GM12878 (cell line): ENCODE measurements around the gene USP28. TPM values are rescaled to one million over a fixed set of nuclear protein-coding genes. Genes with fewer than 3 reads are reported as not detected.

ENCODE experiments used
- CHD2 ChIP-seq: IDR thresholded peaks from 2 replicates; pipeline ENCODE4 v1.6.1; 2011; ENCODE audit warnings: low read depth, low read length, improper control_type of control experiment, borderline replicate concordance
- CREB1 ChIP-seq: IDR thresholded peaks from 2 replicates; pipeline ENCODE4 v1.6.1; 2012; ENCODE audit warnings: low read depth, mild to moderate bottlenecking, inconsistent platforms
- GABPA ChIP-seq: IDR thresholded peaks from 2 replicates; pipeline ENCODE4 v1.6.1; 2014; ENCODE audit warnings: antibody characterized with exemption, low read depth, mild to moderate bottlenecking, inconsistent platforms
- IRF3 ChIP-seq: fragments of 450-650 bp; IDR thresholded peaks from 2 replicates; pipeline ENCODE4 v1.6.1; 2014; ENCODE audit warnings: mild to moderate bottlenecking
- MXI1 ChIP-seq: fragments of 150-350 bp; IDR thresholded peaks from 2 replicates; pipeline ENCODE4 v1.6.1; 2011; ENCODE audit warnings: low read depth, mild to moderate bottlenecking, inconsistent platforms, low read length, improper control_type of control experiment
- NR2C1 ChIP-seq: fragments of 450-650 bp; IDR thresholded peaks from 2 replicates; pipeline ENCODE4 v1.6.1; 2017; ENCODE audit warnings: antibody characterized with exemption, mild to moderate bottlenecking, moderate library complexity
- NRF1 ChIP-seq: conservative IDR thresholded peaks from 2 replicates; pipeline ENCODE4 v1.6.1; 2011; ENCODE audit warnings: mild to moderate bottlenecking, low read depth, low read length, improper control_type of control experiment
- PAX5 ChIP-seq: IDR thresholded peaks from 2 replicates; pipeline ENCODE4 v1.6.1; 2011; ENCODE audit warnings: low read depth, low read length, borderline replicate concordance
- PKNOX1 ChIP-seq: fragments of 450-650 bp; IDR thresholded peaks from 2 replicates; pipeline ENCODE4 v1.6.1; 2016; ENCODE audit warnings: mild to moderate bottlenecking
- POLR2A ChIP-seq: IDR thresholded peaks from 2 replicates; pipeline ENCODE4 v1.6.1; 2011; ENCODE audit warnings: low read depth, mild to moderate bottlenecking, low read length
- RAD51 ChIP-seq: fragments of 450-650 bp; IDR thresholded peaks from 2 replicates; pipeline ENCODE4 v1.6.1; 2016; ENCODE audit warnings: moderate library complexity, mild to moderate bottlenecking, inconsistent platforms
- RB1 ChIP-seq: fragments of 450-650 bp; formaldehyde crosslinking; IDR thresholded peaks from 2 replicates; pipeline ENCODE4 v1.6.1; 2017; ENCODE audit warnings: mild to moderate bottlenecking, borderline replicate concordance
- RUNX3 ChIP-seq: IDR thresholded peaks from 2 replicates; pipeline ENCODE4 v1.6.1; 2012; ENCODE audit warnings: low read length, inconsistent platforms
- SMAD1 ChIP-seq: fragments of 450-650 bp; IDR thresholded peaks from 2 replicates; pipeline ENCODE4 v1.6.1; 2018; ENCODE audit warnings: mild to moderate bottlenecking, low read depth; ENCODE audit not compliant: partially characterized antibody
- ZNF217 ChIP-seq: fragments of 450-650 bp; IDR thresholded peaks from 2 replicates; pipeline ENCODE4 v1.6.1; 2017; ENCODE audit warnings: antibody characterized with exemption, mild to moderate bottlenecking
- polyA plus RNA-seq, 11 experiments: library from polyadenylated mRNA; depleted of rRNA in 4 of 11; unstranded in 6 of 11; stranded (reverse) in 5 of 11; fragments of >200 nt; fragmentation: Nextera tagmentation in 4 of 11; fragmentation: Illumina TruSeq in 1 of 11; extraction: Ambion mirVana in 4 of 11; extraction: Trizol in 1 of 11; gene quantifications; 1 replicate in 1 of 11; 2 replicates in 10 of 11; pipeline versions ENCODE4 v1.2.1 to v1.2.3, GENCODE V29; 2011 to 2016; ENCODE audit warnings: inconsistent platforms in 2 of 11, missing spikeins in 2 of 11, low read depth in 1 of 11
- total RNA-seq, 4 experiments: library from RNA; depleted of rRNA in 3 of 4; stranded (reverse); fragments of >200 nt in 3 of 4; fragmentation: Illumina TruSeq in 1 of 4; extraction: Trizol in 1 of 4; gene quantifications; 2 replicates each; pipeline versions ENCODE4 v1.2.1 to v1.2.3, GENCODE V29; 2013 to 2021
- TF ChIP-seq, protein P1 (sequence below): IDR thresholded peaks from 2 replicates; pipeline ENCODE4 v1.6.1; 2012; ENCODE audit warnings: low read depth, low read length, improper control_type of control experiment
- TF ChIP-seq, protein P2 (sequence below): fragments of 450-650 bp; formaldehyde crosslinking; IDR thresholded peaks from 2 replicates; pipeline ENCODE4 v1.4.0; 2020; ENCODE audit warnings: mild to moderate bottlenecking, moderate library complexity
- TF ChIP-seq, protein P3 (sequence below): IDR thresholded peaks from 2 replicates; pipeline ENCODE4 v1.6.1; 2011; ENCODE audit warnings: low read depth, mild to moderate bottlenecking, low read length, moderate library complexity, borderline replicate concordance; ENCODE audit errors: extremely low read depth

The USP28 gene
- total and polyA plus RNA-seq, 10 of the 15 experiments (the other 5 are each of a cell fraction or from before 2014, with no cell fraction given) = 2.8 to 60.4 (median 24.1) TPM

- peak; percentile 11; the same call in 1 of the 2 replicates for TF ChIP-seq NR2C1
- peak; percentile 47; the same call in 1 of the 2 replicates for TF ChIP-seq ZNF217
- TF ChIP-seq, protein P1, sequence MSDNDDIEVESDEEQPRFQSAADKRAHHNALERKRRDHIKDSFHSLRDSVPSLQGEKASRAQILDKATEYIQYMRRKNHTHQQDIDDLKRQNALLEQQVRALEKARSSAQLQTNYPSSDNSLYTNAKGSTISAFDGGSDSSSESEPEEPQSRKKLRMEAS = peak; percentile 86
- peak; percentile 34; the same call in 1 of the 2 replicates for TF ChIP-seq IRF3
- TF ChIP-seq GABPA = no peak
- no peak; the same call in 1 of the 2 replicates for TF ChIP-seq MXI1
- TF ChIP-seq SMAD1 = peak; percentile 56
- peak; percentile 94 for TF ChIP-seq POLR2A
- peak; percentile 30; the same call in 1 of the 2 replicates for TF ChIP-seq PAX5
- 0 out of 2 replicates have a peak, but pooled peaks have one; percentile 10 for TF ChIP-seq PKNOX1
- TF ChIP-seq RAD51 = peak; percentile 98
- 0 out of 2 replicates have a peak, but pooled peaks have one; percentile 6 for TF ChIP-seq CREB1
- peak; percentile 28 for TF ChIP-seq RUNX3
- TF ChIP-seq, protein P2, sequence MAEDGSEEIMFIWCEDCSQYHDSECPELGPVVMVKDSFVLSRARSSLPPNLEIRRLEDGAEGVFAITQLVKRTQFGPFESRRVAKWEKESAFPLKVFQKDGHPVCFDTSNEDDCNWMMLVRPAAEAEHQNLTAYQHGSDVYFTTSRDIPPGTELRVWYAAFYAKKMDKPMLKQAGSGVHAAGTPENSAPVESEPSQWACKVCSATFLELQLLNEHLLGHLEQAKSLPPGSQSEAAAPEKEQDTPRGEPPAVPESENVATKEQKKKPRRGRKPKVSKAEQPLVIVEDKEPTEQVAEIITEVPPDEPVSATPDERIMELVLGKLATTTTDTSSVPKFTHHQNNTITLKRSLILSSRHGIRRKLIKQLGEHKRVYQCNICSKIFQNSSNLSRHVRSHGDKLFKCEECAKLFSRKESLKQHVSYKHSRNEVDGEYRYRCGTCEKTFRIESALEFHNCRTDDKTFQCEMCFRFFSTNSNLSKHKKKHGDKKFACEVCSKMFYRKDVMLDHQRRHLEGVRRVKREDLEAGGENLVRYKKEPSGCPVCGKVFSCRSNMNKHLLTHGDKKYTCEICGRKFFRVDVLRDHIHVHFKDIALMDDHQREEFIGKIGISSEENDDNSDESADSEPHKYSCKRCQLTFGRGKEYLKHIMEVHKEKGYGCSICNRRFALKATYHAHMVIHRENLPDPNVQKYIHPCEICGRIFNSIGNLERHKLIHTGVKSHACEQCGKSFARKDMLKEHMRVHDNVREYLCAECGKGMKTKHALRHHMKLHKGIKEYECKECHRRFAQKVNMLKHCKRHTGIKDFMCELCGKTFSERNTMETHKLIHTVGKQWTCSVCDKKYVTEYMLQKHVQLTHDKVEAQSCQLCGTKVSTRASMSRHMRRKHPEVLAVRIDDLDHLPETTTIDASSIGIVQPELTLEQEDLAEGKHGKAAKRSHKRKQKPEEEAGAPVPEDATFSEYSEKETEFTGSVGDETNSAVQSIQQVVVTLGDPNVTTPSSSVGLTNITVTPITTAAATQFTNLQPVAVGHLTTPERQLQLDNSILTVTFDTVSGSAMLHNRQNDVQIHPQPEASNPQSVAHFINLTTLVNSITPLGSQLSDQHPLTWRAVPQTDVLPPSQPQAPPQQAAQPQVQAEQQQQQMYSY (CRISPR knock-in tag) = peak; percentile 85; the same call in 1 of the 2 replicates
- peak; percentile 78 for TF ChIP-seq NRF1
- peak; percentile 50; the same call in 1 of the 2 replicates for TF ChIP-seq RB1
- TF ChIP-seq CHD2 = no peak
- TF ChIP-seq, protein P3, sequence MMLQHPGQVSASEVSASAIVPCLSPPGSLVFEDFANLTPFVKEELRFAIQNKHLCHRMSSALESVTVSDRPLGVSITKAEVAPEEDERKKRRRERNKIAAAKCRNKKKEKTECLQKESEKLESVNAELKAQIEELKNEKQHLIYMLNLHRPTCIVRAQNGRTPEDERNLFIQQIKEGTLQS = peak; percentile 55; the same call in 1 of the 2 replicates
Observed at GRCh38 chr11:113875234-113876073, at the start of gene USP28 (continued).
